DOHH2 (cell line): ENCODE data around the gene HOXA10.

Experiments used
- H3F3A ChIP-seq: fragments of 200-600 bp; sonication (generic), shearing (Covaris generic); 2 replicates; pipeline ENCODE4 v1.6.0; 2016; ENCODE audit warnings: antibody characterized with exemption, mild to moderate bottlenecking; ENCODE audit not compliant: control insufficient read depth, insufficient read depth
- H3K27ac ChIP-seq: fragments of 200-600 bp; sonication (generic); 2 replicates; pipeline ENCODE4 v1.5.1; 2014; ENCODE audit warnings: low read depth, mild to moderate bottlenecking, low read length, moderate library complexity
- H3K27me3 ChIP-seq: fragments of 200-600 bp; sonication (generic); 2 replicates; pipeline ENCODE4 v1.6.1; 2014; ENCODE audit warnings: mild to moderate bottlenecking, low read length, mixed read lengths; ENCODE audit not compliant: control insufficient read depth
- H3K36me3 ChIP-seq: fragments of 200-600 bp; sonication (generic); 2 replicates; pipeline ENCODE4 v1.6.1; 2014; ENCODE audit warnings: mild to moderate bottlenecking, low read length, moderate library complexity, mixed read lengths; ENCODE audit not compliant: control insufficient read depth
- H3K4me1 ChIP-seq: fragments of 200-600 bp; sonication (generic); 2 replicates; pipeline ENCODE4 v1.6.1; 2014; ENCODE audit warnings: mild to moderate bottlenecking, low read length, mixed read lengths; ENCODE audit not compliant: control insufficient read depth
- H3K4me2 ChIP-seq: fragments of 200-600 bp; sonication (generic); 2 replicates; pipeline ENCODE4 v1.6.0; 2014; ENCODE audit warnings: mild to moderate bottlenecking, low read length, moderate library complexity
- H3K4me3 ChIP-seq: fragments of 200-600 bp; sonication (generic); 2 replicates; pipeline ENCODE4 v1.5.1; 2014; ENCODE audit warnings: mild to moderate bottlenecking, low read length, mixed read lengths
- H3K79me2 ChIP-seq: fragments of 200-600 bp; sonication (generic); 2 replicates; pipeline ENCODE4 v1.6.1; 2014; ENCODE audit warnings: mild to moderate bottlenecking, low read length, mixed read lengths; ENCODE audit not compliant: control insufficient read depth
- H3K9me2 ChIP-seq: fragments of 200-600 bp; sonication (generic); replicated peaks from 2 replicates; pipeline ENCODE4 v1.6.1; 2014; ENCODE audit warnings: mild to moderate bottlenecking, low read length, mixed read lengths; ENCODE audit not compliant: control insufficient read depth
- H3K9me3 ChIP-seq: fragments of 200-600 bp; sonication (generic); 2 replicates; pipeline ENCODE4 v1.6.1; 2014; ENCODE audit warnings: antibody characterized with exemption, low read length, mixed read lengths; ENCODE audit not compliant: control insufficient read depth, insufficient read depth
- H4K20me1 ChIP-seq: fragments of 200-600 bp; sonication (generic); 2 replicates; pipeline ENCODE4 v1.6.0; 2014; ENCODE audit warnings: low read depth, mild to moderate bottlenecking, antibody characterized with exemption, low read length, moderate library complexity; ENCODE audit not compliant: control insufficient read depth, insufficient read depth
- EZH2phosphoT487 ChIP-seq: fragments of 200-600 bp; sonication (generic); IDR thresholded peaks from 2 replicates; pipeline ENCODE4 v1.6.1; 2017; ENCODE audit warnings: borderline replicate concordance, mild to moderate bottlenecking, antibody characterized with exemption, low read length, moderate library complexity, mixed read lengths
- TF ChIP-seq, protein P1 (sequence below): fragments of 200-600 bp; sonication (generic); IDR thresholded peaks from one replicate; pipeline ENCODE4 v1.5.1; 2014; ENCODE audit warnings: antibody characterized with exemption, mild to moderate bottlenecking, low read depth, low read length; ENCODE audit not compliant: poor library complexity, severe bottlenecking

HOXA10 gene

DNA sequence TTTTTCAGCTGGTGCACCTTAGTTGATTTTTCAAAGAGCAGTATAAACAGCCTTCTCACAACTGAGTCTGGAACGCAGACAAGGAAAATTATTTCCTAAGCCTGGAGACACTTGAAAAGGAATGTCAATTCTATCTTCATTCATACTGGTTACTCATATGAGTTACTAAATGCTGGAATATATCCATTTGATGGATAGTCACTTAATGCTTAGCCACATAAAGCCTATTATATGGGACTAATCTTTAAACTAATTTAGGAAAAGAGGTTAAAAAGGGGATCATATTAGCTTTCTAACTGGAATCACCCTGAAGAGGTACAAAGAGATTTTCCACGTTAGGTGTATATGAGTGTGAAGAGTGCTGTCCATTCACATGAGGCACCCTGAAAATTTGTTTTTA, 41.9 kb downstream of the HOXA10 start:
- H3F3A ChIP-seq, result no peaks in the 10 kb centered on the region
- TF ChIP-seq, protein P1, sequence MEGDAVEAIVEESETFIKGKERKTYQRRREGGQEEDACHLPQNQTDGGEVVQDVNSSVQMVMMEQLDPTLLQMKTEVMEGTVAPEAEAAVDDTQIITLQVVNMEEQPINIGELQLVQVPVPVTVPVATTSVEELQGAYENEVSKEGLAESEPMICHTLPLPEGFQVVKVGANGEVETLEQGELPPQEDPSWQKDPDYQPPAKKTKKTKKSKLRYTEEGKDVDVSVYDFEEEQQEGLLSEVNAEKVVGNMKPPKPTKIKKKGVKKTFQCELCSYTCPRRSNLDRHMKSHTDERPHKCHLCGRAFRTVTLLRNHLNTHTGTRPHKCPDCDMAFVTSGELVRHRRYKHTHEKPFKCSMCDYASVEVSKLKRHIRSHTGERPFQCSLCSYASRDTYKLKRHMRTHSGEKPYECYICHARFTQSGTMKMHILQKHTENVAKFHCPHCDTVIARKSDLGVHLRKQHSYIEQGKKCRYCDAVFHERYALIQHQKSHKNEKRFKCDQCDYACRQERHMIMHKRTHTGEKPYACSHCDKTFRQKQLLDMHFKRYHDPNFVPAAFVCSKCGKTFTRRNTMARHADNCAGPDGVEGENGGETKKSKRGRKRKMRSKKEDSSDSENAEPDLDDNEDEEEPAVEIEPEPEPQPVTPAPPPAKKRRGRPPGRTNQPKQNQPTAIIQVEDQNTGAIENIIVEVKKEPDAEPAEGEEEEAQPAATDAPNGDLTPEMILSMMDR, result no peak
- TF ChIP-seq EZH2phosphoT487, result no peak
- H3K4me2 ChIP-seq, result no peak overlapping the region
- H3K4me1 ChIP-seq, result no peaks in the 10 kb centered on the region
- no peak overlapping the region for H3K27ac ChIP-seq
- no peaks in the 10 kb centered on the region for H3K9me3 ChIP-seq
- peaks cover 53% of the 10 kb centered on the region for H3K27me3 ChIP-seq
- no peaks in the 10 kb centered on the region for H3K9me2 ChIP-seq
- H4K20me1 ChIP-seq, result no peaks in the 10 kb centered on the region
- H3K79me2 ChIP-seq, result no peaks in the 10 kb centered on the region
- H3K36me3 ChIP-seq, result no peaks in the 10 kb centered on the region
- H3K4me3 ChIP-seq, result no peak overlapping the region

DNA sequence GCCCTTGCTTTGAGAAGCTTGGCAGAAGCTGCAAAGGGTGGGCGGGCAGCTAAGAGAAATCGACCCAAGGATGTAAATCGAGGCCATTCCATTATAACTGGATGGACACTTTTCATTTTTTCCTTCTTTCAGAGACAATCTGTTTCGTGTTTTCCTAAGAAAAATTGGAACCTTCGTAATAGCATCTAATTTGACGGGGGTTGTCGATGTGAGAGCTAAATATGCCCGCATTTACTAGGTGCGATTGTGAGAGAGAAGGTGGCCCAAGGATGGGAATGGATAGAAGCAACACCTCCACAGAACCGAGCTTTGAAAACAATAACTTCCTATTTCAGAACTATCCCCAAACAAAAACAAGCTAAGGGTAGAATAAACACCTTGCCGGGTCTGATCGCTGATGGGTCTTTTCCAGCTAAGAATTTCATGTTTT, 42.7 kb downstream of the HOXA10 start:
- Histone ChIP-seq H3K9me2 (no peaks in the 10 kb centered on the region), H3F3A (no peaks in the 10 kb centered on the region), H3K4me1 (no peaks in the 10 kb centered on the region), H3K4me3 (no peak overlapping the region), H3K27ac (no peak overlapping the region), H3K36me3 (no peaks in the 10 kb centered on the region), H3K9me3 (no peaks in the 10 kb centered on the region), H3K79me2 (no peaks in the 10 kb centered on the region), H4K20me1 (no peaks in the 10 kb centered on the region), H3K4me2 (no peak overlapping the region), H3K27me3 (peaks cover 53% of the 10 kb centered on the region)
- TF ChIP-seq, protein P1, result no peak
- no peak for TF ChIP-seq EZH2phosphoT487

DNA sequence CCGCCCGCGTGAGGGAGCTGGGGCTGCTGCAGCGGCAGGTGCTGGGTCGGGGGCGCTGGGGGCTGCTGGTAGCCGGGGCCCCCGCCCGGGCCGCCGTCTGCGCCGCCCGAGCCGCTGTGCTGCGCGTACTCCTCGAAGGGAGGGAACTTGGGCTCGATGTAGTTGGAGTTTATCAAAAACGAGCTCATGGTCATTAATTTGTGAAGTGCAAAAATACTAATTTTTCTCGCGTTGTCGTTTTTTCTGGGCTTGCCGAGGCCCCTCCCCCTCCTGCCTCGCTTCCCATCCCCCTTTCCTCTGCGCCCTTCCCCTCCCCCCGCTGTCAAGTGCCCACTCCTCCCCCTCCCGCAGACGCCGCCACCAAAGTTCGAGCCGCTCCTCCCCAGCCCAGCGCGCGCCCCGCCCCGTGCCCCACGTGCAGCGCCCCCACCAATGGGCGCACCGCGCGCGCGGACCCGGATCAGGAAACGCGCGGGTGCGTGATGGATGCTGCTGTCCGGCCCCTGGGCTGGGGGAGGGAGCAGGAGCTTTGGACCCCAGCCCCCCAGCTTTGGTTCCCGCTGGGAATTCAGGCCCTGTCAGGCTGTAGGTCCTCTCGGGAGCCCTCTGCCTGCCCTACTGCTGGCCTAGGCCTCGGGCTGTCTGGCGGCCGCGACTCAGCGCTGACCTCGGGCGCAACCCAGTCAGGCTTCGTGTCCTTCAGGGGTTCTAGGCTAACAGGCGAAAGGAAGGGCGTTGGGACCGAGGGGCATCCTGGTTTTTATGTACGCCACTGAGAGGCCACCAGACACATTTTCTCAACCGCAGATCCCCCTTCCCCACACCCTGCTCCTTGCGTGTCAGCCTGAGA, 43.4 kb downstream of the HOXA10 start, which contains the start of gene HOXA4:
Gene HOXA4, minus strand, starts transcription at position 218 of the 850 bp plus-strand sequence. Its CDS starts 24 bp downstream, at position 194.
- H3K4me1 ChIP-seq, result no peaks in the 10 kb centered on the region
- no peaks in the 10 kb centered on the region for H3K9me3 ChIP-seq
- H3K4me2 ChIP-seq, result no peak within 1 kb of the TSS
- H3K36me3 ChIP-seq, result no peaks in the 10 kb centered on the region
- no peaks in the 10 kb centered on the region for H3K9me2 ChIP-seq
- H3F3A ChIP-seq, result no peaks in the 10 kb centered on the region
- no peak for TF ChIP-seq EZH2phosphoT487
- TF ChIP-seq, protein P1, result no peak
- H3K79me2 ChIP-seq, result no peaks in the 10 kb centered on the region
- H3K4me3 ChIP-seq, result no peak within 1 kb of the TSS
- no peak within 1 kb of the TSS for H3K27ac ChIP-seq
- H4K20me1 ChIP-seq, result no peaks in the 10 kb centered on the region
- H3K27me3 ChIP-seq, result peaks cover 55% of the 10 kb centered on the region
